ENCODE data around the gene CEACAM1.

DNA sequence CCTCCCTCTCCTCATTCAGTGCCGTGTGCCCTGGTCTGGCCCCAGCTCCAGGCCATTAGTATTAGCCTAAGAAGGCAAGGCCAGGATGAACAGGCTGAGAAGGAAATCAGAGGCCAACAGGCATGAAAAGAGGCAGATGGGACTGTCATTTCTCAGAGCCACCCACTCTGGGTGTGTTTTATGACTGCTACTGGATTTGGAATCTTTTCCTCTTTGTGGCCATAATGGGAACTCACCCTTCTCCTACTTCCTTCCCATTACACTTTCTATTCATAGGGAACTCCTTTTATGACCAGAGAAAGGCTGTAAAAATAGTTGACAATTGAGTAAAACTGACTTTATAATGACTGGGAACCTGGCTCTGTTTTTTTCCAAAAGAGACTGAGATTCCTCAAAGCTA, 48.7 kb upstream of the CEACAM1 start:
- TF ChIP-seq, protein P1, sequence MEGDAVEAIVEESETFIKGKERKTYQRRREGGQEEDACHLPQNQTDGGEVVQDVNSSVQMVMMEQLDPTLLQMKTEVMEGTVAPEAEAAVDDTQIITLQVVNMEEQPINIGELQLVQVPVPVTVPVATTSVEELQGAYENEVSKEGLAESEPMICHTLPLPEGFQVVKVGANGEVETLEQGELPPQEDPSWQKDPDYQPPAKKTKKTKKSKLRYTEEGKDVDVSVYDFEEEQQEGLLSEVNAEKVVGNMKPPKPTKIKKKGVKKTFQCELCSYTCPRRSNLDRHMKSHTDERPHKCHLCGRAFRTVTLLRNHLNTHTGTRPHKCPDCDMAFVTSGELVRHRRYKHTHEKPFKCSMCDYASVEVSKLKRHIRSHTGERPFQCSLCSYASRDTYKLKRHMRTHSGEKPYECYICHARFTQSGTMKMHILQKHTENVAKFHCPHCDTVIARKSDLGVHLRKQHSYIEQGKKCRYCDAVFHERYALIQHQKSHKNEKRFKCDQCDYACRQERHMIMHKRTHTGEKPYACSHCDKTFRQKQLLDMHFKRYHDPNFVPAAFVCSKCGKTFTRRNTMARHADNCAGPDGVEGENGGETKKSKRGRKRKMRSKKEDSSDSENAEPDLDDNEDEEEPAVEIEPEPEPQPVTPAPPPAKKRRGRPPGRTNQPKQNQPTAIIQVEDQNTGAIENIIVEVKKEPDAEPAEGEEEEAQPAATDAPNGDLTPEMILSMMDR (IDR thresholded peaks at IDR 0.05; ENCODE audit: low read length) = no peak
- TF ChIP-seq EZH2phosphoT487 (IDR thresholded peaks at IDR 0.05; ENCODE audit: low read length) = no peak
